SU-DHL-6 (cell line): ENCODE measurements around the gene HP1BP3.

Source experiments
- CTCF ChIP-seq: fragments of 200-600 bp; sonication (generic); IDR thresholded peaks from one replicate; pipeline ENCODE4 v1.5.1; 2017; ENCODE audit warnings: antibody characterized with exemption, mild to moderate bottlenecking, low read length, moderate library complexity; ENCODE audit not compliant: insufficient read depth, poor library complexity, severe bottlenecking
- EZH2phosphoT487 ChIP-seq: fragments of 200-600 bp; sonication (generic), shearing (Covaris generic); conservative IDR thresholded peaks from 2 replicates; pipeline ENCODE4 v1.6.1; 2018; ENCODE audit warnings: mild to moderate bottlenecking, antibody characterized with exemption, low read length, moderate library complexity, mixed read lengths

DNA sequence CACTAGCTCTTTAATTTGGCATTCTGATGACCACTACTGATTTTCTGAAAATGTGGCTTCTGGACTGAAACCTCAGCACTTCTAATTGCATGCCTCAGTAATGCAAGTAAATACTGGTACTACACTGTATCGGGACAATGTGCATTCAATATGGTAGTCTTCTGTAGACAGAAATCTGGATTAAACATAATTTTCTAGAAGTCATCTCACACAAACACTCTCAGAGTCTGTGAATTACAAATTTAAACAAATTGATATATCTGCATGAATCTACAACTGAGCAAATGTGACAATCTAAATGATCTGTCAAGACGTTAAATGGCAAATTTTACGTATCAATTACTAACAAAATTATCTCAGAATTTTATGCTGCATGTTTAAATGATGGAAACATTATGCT lies 23.7 kb downstream of the HP1BP3 start:
- TF ChIP-seq CTCF (no peak), EZH2phosphoT487 (no peak)
